ENCODE results near the gene PHACTR2.

The PHACTR2 gene

DNA sequence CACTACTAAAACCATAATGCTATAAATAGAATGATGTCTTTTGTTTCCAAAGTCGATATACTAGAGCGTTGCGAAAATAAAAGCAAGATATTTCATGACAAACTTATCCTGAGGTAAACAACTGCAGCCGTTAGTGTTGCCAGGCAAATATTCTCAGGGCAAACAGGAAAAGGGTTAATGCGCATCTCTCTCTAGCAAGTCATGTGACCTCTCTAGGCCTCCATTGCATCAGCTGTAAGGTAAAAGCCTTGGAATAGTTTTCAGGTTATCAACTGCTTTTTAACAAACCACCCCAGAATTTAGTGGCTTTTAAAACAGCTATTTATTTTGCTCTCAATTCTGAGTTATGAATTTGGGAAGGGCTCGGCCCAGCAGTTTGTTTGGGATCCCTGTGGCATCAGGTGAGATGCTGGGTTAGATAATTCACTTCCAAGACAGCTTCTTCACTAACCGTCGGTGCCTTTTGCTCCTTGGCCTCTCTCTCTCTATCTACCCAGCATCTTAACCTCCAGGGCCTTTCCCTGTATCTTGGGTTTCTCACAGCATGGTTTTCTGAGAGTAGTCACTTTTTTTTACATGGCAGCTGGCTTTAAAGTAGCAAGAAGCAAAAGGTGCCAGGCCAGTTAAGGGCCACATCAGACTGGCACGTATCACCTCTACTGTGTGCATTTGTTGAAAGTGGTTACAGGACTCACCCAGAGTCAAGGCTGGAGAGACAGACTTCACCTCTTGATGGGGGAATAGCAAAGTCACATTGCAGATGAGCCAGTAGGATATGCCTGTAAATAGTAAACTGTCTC is 126.2 kb downstream of the PHACTR2 start:
- TF ChIP-seq CTCF (conservative IDR thresholded peaks at IDR 0.05; ENCODE audit: low read depth, low read length) = no peak
- DNase-seq (ENCODE audit: low read depth) = no peak
- no peak overlapping the region for H3K4me3 ChIP-seq (ENCODE audit: low read length)

GRCh38 chr6:143804835-143805239 is 127.1 kb downstream of the PHACTR2 start:
- DNase-seq (ENCODE audit: low read depth) = no peak
- TF ChIP-seq CTCF (conservative IDR thresholded peaks at IDR 0.05; ENCODE audit: low read depth, low read length) = no peak

GRCh38 chr6:143806282-143807102 is 128.7 kb downstream of the PHACTR2 start:
- TF ChIP-seq CTCF (conservative IDR thresholded peaks at IDR 0.05; ENCODE audit: low read depth, low read length) = no peak
- no peak for DNase-seq (ENCODE audit: low read depth)
- H3K4me3 ChIP-seq (ENCODE audit: low read length) = no peak overlapping the region

More at GRCh38 chr6:143804835-143805239, 127.1 kb downstream of the PHACTR2 start:
- H3K4me3 ChIP-seq (ENCODE audit: low read length) = no peak overlapping the region

DNA sequence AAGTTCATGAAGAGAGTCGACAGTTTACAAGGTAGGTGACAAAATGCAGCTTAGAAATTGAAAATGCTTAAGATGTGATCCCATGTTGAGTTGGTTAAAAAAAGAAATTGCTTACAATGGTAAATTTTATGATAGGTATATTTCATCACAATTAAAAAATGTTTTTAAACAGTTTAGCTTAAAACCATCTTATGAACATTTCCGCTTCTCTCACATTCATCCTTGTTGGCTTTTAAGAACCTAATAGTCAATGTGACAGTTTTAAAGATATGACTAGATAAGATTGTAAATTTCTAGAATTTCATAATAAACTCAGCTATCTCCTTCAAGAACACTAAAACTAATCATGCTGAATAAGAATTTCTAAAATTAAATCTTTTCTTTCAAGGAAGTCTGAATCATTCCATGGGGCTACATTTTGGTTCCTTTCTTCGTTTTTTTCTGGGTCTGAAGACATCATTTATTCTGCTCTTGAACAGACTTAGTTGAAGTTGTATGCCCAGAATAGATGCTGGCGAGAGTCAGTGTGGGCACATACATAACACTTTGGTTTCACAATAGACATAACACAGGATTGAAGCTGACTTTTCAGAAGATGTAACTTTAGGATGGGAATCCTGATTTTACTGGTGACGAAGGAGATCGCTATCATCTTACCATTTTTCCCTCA is 129.5 kb downstream of the PHACTR2 start:
- no peak for DNase-seq (ENCODE audit: low read depth)
- no peak overlapping the region for H3K4me3 ChIP-seq (ENCODE audit: low read length)
- no peak for TF ChIP-seq CTCF (conservative IDR thresholded peaks at IDR 0.05; ENCODE audit: low read depth, low read length)

DNA sequence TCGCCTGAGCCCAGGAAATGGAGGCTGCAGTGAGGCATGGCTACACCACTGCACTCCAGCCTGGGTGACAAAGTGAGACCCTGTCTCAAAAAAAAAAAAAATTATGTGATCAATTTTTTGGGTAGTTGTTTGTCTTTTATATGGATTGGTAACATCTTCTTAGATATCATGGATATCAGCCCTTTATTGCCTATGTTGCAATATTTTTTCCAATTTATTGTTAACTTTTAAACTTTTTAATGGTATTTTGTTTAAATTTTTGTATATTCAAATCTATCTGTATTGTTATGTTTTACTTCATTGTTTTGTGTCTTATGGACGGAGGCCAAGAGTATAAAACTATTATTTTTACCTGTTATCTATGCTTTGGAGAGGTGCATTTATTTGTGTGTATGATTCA is 133.0 kb downstream of the PHACTR2 start:
- H3K4me3 ChIP-seq (ENCODE audit: low read length) = no peak overlapping the region
- no peak for DNase-seq (ENCODE audit: low read depth)
- TF ChIP-seq CTCF (conservative IDR thresholded peaks at IDR 0.05; ENCODE audit: low read depth, low read length) = no peak

- no peak overlapping the region for H3K4me3 ChIP-seq (ENCODE audit: low read length)
- no peak for DNase-seq (ENCODE audit: low read depth)
- no peak for TF ChIP-seq CTCF (conservative IDR thresholded peaks at IDR 0.05; ENCODE audit: low read depth, low read length)
Observed at GRCh38 chr6:143811501-143812157, 133.9 kb downstream of the PHACTR2 start.
